GM23338 (cell line): ENCODE measurements around the gene CNTROB.

Source experiments
- CREB1 ChIP-seq: fragments of 250-450 bp; sonication (Bioruptor Pico); IDR thresholded peaks from 2 replicates; pipeline ENCODE4 v1.5.0; 2020; ENCODE audit warnings: low read depth, mild to moderate bottlenecking, moderate library complexity
- CTCF ChIP-seq, 2 experiments: fragments of 200-600 bp in 1 of 2; sonication (generic) in 1 of 2; conservative IDR thresholded peaks; 2 replicates each; pipeline versions ENCODE4 v1.5.1 to v1.6.1; 2016 to 2017; ENCODE audit warnings: antibody characterized with exemption in 2 of 2, low read depth in 2 of 2, mild to moderate bottlenecking in 2 of 2, moderate library complexity in 1 of 2
- EZH2 ChIP-seq: fragments of 200-600 bp; sonication (generic); IDR thresholded peaks from one replicate; pipeline ENCODE4 v1.8.0; 2017; ENCODE audit warnings: antibody characterized with exemption, mild to moderate bottlenecking, low read depth; ENCODE audit not compliant: unreplicated experiment
- JUNB ChIP-seq: IDR thresholded peaks from one replicate; pipeline ENCODE4 v1.6.1; 2016; ENCODE audit warnings: antibody characterized with exemption; ENCODE audit not compliant: unreplicated experiment

- TF ChIP-seq CTCF (conservative IDR thresholded peaks at IDR 0.05; ENCODE audit: low read depth in 2 of 2) (peak; percentile 86 to 98), EZH2 (no peak), JUNB (no peak), CREB1 (CRISPR knock-in tag) (no peak)
Observed at GRCh38 chr17:7989781-7990655, 58.0 kb downstream of the CNTROB start.
